PC-9 (cell line): Measurements from ENCODE around the gene PWWP2A. TPM values are rescaled to one million over a fixed set of nuclear protein-coding genes. Genes with fewer than 3 reads are reported as not detected.
"Not testable (repeated sequence)": the region's sequence is repeated elsewhere in the genome, so short reads cannot be mapped to it uniquely, and the experiment has no call there.

Experiments used
- BruUV-seq: library from RNA; stranded (reverse); fragments of 400-500 nt; replicated peaks from 2 replicates; lab custom pipeline; 2021; lab: Mats Ljungman, UMichigan
- CTCF ChIA-PET: fragments of 300-600 bp; sonication (Branson Sonifier 250); formaldehyde crosslinking; loops from one replicate; lab custom pipeline; 2022; ENCODE audit warnings: antibody characterized with exemption; lab: Charles Lee
- POLR2A ChIA-PET: fragments of 300-600 bp; sonication (Branson Sonifier 250); formaldehyde crosslinking; loops from one replicate; lab custom pipeline; 2022; ENCODE audit warnings: antibody characterized with exemption; ENCODE audit not compliant: unreplicated experiment; lab: Charles Lee
- DNase-seq, 2 experiments: peaks; one replicate each; pipeline versions ENCODE4 v3.0.0 to v3.0.0-alpha.2; 2015 to 2022; ENCODE audit warnings: mixed read lengths in 1 of 2
- H2AFZ ChIP-seq: fragments of 200-600 bp; sonication (generic); 2 replicates; pipeline ENCODE4 v1.8.1; 2017; ENCODE audit warnings: antibody characterized with exemption
- H3F3A ChIP-seq: fragments of 200-600 bp; sonication (generic); 2 replicates; pipeline ENCODE4 v1.8.1; 2017; ENCODE audit warnings: antibody characterized with exemption, mild to moderate bottlenecking, low read depth; ENCODE audit not compliant: insufficient read depth
- H3K27ac ChIP-seq: fragments of 200-600 bp; sonication (generic); 2 replicates; pipeline ENCODE4 v1.6.1; 2016; ENCODE audit warnings: mixed run types
- H3K27me3 ChIP-seq: fragments of 200-600 bp; sonication (generic); 2 replicates; pipeline ENCODE4 v1.6.1; 2016; ENCODE audit warnings: low read depth, mixed run types; ENCODE audit not compliant: insufficient read depth
- H3K36me3 ChIP-seq: fragments of 200-600 bp; sonication (generic); 2 replicates; pipeline ENCODE4 v1.6.1; 2016; ENCODE audit warnings: low read depth, mixed run types
- H3K4me1 ChIP-seq: fragments of 200-600 bp; sonication (generic); replicated peaks from 2 replicates; pipeline ENCODE4 v1.6.1; 2016; ENCODE audit warnings: mixed run types; ENCODE audit not compliant: insufficient read depth
- H3K4me2 ChIP-seq: fragments of 200-600 bp; sonication (generic); 2 replicates; pipeline ENCODE4 v1.6.1; 2017; ENCODE audit warnings: mixed run types
- H3K4me3 ChIP-seq: fragments of 200-600 bp; sonication (generic); 2 replicates; pipeline ENCODE4 v1.6.1; 2016; ENCODE audit warnings: mixed run types
- H3K79me2 ChIP-seq: fragments of 200-600 bp; sonication (generic); 2 replicates; pipeline ENCODE4 v1.6.1; 2017; ENCODE audit warnings: low read depth, mixed run types
- H3K9me2 ChIP-seq: fragments of 200-600 bp; sonication (generic); 2 replicates; pipeline ENCODE4 v1.8.1; 2017; ENCODE audit warnings: mild to moderate bottlenecking; ENCODE audit not compliant: insufficient read depth
- H3K9me3 ChIP-seq: fragments of 200-600 bp; sonication (generic); 2 replicates; pipeline ENCODE4 v1.8.1; 2016; ENCODE audit warnings: low read depth; ENCODE audit not compliant: insufficient read depth
- H4K20me1 ChIP-seq: fragments of 200-600 bp; sonication (generic); 2 replicates; pipeline ENCODE4 v1.8.1; 2017; ENCODE audit not compliant: insufficient read depth
- CTCF ChIP-seq: fragments of 200-600 bp; sonication (generic); conservative IDR thresholded peaks from 2 replicates; pipeline ENCODE4 v1.6.1; 2017; ENCODE audit warnings: mixed run types, antibody characterized with exemption, mild to moderate bottlenecking, moderate library complexity
- EZH2 ChIP-seq: fragments of 200-600 bp; sonication (generic); IDR thresholded peaks from 2 replicates; pipeline ENCODE4 v1.8.0; 2017; ENCODE audit warnings: antibody characterized with exemption, low read depth
- intact Hi-C: fragments of 100-400 bp; cut with micrococcal nuclease; formaldehyde crosslinking; loops from one replicate; pipeline ENCODE4 v1.10.0; 2022; ENCODE audit not compliant: unreplicated experiment
- total RNA-seq: library from RNA; stranded (reverse); gene quantifications from 2 replicates; pipeline ENCODE4 v1.2.3, GENCODE V29; 2021

PWWP2A gene
- total RNA-seq, 1 experiment from 2014 or later, result 19.9 TPM

DNA sequence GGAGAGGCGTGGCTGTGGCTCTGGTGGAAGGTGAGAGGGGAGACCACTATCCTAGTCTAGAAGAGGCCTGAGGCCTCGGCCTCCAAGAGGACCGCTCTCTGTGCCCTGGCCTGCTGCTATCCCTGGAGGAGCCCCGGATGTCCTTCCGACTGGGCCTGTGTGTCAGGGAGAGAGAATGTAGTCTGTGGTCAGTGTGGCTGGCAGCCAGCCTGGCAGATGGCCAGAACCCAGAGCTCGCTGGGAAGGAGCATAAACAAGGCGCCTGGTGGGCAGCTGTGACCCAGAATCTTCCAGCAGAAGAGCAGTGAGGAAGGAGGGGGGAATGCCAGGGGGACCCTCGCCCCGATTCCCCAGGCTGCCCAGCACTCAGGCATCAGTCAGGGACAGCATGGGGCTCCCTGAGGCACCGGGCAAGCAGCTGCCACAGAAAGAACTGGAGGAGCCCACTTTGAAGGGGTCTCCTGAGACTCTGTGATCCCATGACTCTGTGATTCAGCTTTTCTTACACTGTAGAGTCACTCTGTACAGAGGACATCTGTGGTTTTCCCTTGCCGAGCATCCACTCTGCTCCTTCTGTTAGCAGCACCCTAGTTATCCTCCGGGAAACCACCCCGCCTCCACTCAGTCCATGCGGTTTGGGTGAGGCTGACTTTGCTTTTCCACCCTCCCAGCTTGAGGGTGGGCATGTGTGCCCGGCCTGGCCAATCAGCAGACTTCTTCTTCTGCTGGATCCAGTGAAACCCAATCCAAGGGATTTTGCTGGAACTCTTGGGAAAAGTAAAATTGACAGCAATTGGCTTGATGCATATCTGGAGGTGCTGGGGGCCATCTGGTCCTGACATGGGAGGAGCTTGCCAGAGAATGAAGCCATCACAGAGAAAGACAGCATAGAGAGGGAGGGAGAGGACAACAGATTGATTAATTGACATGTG is 46.2 kb upstream of the PWWP2A start:
- Histone ChIP-seq H3K79me2 (no peaks in the 10 kb centered on the region), H3K27ac (peak overlapping the region; percentile 93), H3F3A (peaks cover 33% of the 10 kb centered on the region; the same call in 1 of the 2 replicates), H3K4me3 (peak overlapping the region; percentile 43; the same call in 1 of the 2 replicates), H3K36me3 (no peaks in the 10 kb centered on the region), H3K4me1 (peaks cover 41% of the 10 kb centered on the region), H3K27me3 (no peaks in the 10 kb centered on the region), H3K9me2 (no peaks in the 10 kb centered on the region), H3K4me2 (peak overlapping the region; percentile 84), H4K20me1 (no peaks in the 10 kb centered on the region), H2AFZ (peak overlapping the region; percentile 78), H3K9me3 (no peaks in the 10 kb centered on the region)
- TSS peak; percentile 95 for BruUV-seq
- ChIA-PET CTCF (interaction anchor here (0.5 to 0.6 kb wide), 5 partner anchors 27 to 1645 kb away, joined by 3 to 11 read pairs (median 3); no protein-coding TSS in a partner anchor), POLR2A (interaction anchor here (0.5 to 1.5 kb wide), 9 partner anchors 23 to 256 kb away, joined by 3 to 11 read pairs (median 5); partner anchors contain the start of gene PWWP2A)
- intact Hi-C loops, result loop anchor here (1.0 kb wide), 3 partner anchors 10 to 46 kb away; partner anchors contain the start of gene PWWP2A
- no peak for TF ChIP-seq CTCF
- no peak for TF ChIP-seq EZH2
- DNase-seq, result peak; percentile 91 to 96

DNA sequence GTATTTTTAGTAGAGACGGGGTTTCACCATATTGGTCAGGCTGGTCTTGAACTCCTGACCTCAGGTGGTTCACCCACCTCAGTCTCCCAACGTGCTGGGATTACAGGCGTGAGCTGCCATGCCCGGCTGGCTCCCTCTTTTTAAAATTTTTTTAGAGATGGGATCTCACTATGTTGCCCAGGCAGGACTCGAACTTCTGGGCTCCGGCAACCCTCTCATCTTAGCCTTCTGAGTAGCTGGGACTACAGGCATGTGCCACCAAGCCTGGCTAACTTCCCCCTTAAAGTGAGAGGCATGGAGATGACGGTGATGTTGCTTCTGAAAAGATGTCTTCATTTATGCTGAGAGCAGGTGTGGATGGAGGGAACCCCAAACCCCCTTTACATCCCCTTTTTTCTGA is 43.7 kb upstream of the PWWP2A start:
- H3K79me2 ChIP-seq, result no peaks in the 10 kb centered on the region
- no peak overlapping the region for H3K4me3 ChIP-seq
- intact Hi-C loops, result no loop called here
- H3K27me3 ChIP-seq, result no peaks in the 10 kb centered on the region
- H3K9me2 ChIP-seq, result no peaks in the 10 kb centered on the region
- DNase-seq, result no peak
- H3K36me3 ChIP-seq, result no peaks in the 10 kb centered on the region
- no peak overlapping the region for H2AFZ ChIP-seq
- H3K27ac ChIP-seq, result no peak overlapping the region
- H4K20me1 ChIP-seq, result no peaks in the 10 kb centered on the region
- no peaks in the 10 kb centered on the region for H3K9me3 ChIP-seq
- H3K4me1 ChIP-seq, result peaks cover 35% of the 10 kb centered on the region
- BruUV-seq, result no TSS peak
- ChIA-PET CTCF (no interaction called here), POLR2A (no interaction called here)
- no peak overlapping the region for H3K4me2 ChIP-seq
- TF ChIP-seq EZH2 (no peak), CTCF (no peak)
- H3F3A ChIP-seq, result peaks cover 29% of the 10 kb centered on the region; the same call in 1 of the 2 replicates

DNA sequence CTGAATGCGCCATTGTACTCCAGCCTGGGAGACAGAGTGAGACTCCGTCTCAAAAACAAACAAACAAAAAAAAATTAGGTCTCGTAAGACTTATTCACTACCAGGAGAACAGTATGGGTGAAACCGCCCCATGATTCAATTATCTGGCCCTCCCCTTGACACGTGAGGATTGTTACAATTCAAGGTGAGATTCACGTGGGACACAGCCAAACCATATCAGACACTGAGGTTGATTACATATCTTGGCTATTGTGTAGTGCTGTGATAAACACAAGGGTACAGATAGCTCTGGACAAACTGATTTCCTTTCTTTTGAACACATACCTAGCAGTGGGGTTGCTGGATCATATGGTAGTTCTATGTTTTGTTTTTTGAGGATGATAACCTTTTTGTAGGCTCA is 42.4 kb upstream of the PWWP2A start:
- Histone ChIP-seq H2AFZ (no peak overlapping the region), H3K36me3 (no peaks in the 10 kb centered on the region), H4K20me1 (no peaks in the 10 kb centered on the region), H3K27me3 (no peaks in the 10 kb centered on the region), H3K27ac (no peak overlapping the region), H3K9me3 (no peaks in the 10 kb centered on the region), H3K4me3 (no peak overlapping the region), H3K9me2 (no peaks in the 10 kb centered on the region), H3K4me1 (peaks cover 25% of the 10 kb centered on the region), H3K79me2 (no peaks in the 10 kb centered on the region), H3K4me2 (no peak overlapping the region), H3F3A (peaks cover 23% of the 10 kb centered on the region; the same call in 1 of the 2 replicates)
- CTCF ChIA-PET, result interaction anchor here (0.7 kb wide), 1 partner anchor 1215 kb away, joined by 7 read pairs; no protein-coding TSS in a partner anchor
- DNase-seq, result no peak
- POLR2A ChIA-PET, result no interaction called here
- BruUV-seq, result no TSS peak
- TF ChIP-seq EZH2 (no peak), CTCF (no peak)
- intact Hi-C loops, result no loop called here

- H3K79me2 ChIP-seq, H4K20me1 ChIP-seq, POLR2A ChIA-PET, BruUV-seq, H3K4me3 ChIP-seq, CTCF ChIA-PET, H3K4me2 ChIP-seq, H3K36me3 ChIP-seq, H3K9me3 ChIP-seq, H3K27ac ChIP-seq, DNase-seq, intact Hi-C loops, H3K9me2 ChIP-seq, H3K27me3 ChIP-seq: not testable (repeated sequence)
- H3F3A ChIP-seq, result peaks cover 17% of the 10 kb centered on the region; the same call in 1 of the 2 replicates
- peaks cover 17% of the 10 kb centered on the region for H3K4me1 ChIP-seq
- 0 out of 2 replicates have a peak overlapping the region, but pooled peaks have one; percentile 6 for H2AFZ ChIP-seq
These were observed 41.6 kb upstream of the PWWP2A start for GRCh38 chr5:160160875-160161274.
